Brain microvascular endothelial cell (primary cell): ENCODE data around the gene P2RY13.

Source experiments
- DNase-seq: peaks from one replicate; pipeline ENCODE4 v3.0.0-alpha.2; 2020
- H3K27ac ChIP-seq: fragments of 250-450 bp; sonication (Bioruptor Pico); 2 replicates; pipeline ENCODE4 v1.5.1; 2020; ENCODE audit warnings: mild to moderate bottlenecking, moderate library complexity
- H3K27me3 ChIP-seq: fragments of 250-450 bp; sonication (Bioruptor Pico); replicated peaks from 2 replicates; pipeline ENCODE4 v1.5.1; 2020; ENCODE audit warnings: mild to moderate bottlenecking
- H3K36me3 ChIP-seq: fragments of 250-450 bp; sonication (Bioruptor Pico); replicated peaks from 2 replicates; pipeline ENCODE4 v1.5.1; 2020; ENCODE audit warnings: mild to moderate bottlenecking
- H3K4me3 ChIP-seq: 2 replicates; pipeline ENCODE4 v1.5.1; 2011; ENCODE audit warnings: low read depth, mild to moderate bottlenecking, control low read depth, low read length, moderate library complexity
- in situ Hi-C: cut with HindIII; loops from 2 replicates; pipeline ENCODE4 v1.10.0; 2017; ENCODE audit warnings: low sequenced_read_pairs, low pct_ligation_motif_present
- TF ChIP-seq, protein P1 (sequence below): IDR thresholded peaks from 2 replicates; pipeline ENCODE4 v1.5.1; 2011; ENCODE audit warnings: low read depth, mild to moderate bottlenecking, moderate library complexity, low read length, control low read depth, inconsistent platforms; ENCODE audit errors: missing control alignments

Gene P2RY13

DNA sequence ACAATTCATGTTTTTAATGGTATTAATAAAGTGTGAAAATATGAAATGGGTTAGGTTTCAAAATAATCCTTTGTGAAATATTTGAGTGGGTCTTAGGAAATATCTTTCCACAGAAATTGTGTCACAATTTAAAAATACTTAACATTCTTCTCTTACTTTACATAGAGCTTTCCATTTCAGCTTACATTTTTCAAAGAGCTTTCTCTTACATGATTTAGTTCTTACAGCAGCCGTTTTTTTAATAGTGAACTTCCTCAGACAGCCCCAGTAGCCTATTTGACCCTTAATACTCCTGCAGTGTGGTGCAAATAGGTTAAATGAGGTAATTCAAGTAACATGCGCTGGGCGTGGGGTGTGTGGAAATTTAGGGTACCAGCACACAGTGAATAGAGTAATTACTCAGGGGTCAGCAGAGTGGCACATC is 33.4 kb upstream of the P2RY13 start:
- H3K4me3 ChIP-seq: no peak overlapping the region
- H3K36me3 ChIP-seq: no peaks in the 10 kb centered on the region
- DNase-seq: no peak
- H3K27ac ChIP-seq: no peak overlapping the region
- in situ Hi-C loops: no loop called here
- no peaks in the 10 kb centered on the region for H3K27me3 ChIP-seq
- TF ChIP-seq, protein P1, sequence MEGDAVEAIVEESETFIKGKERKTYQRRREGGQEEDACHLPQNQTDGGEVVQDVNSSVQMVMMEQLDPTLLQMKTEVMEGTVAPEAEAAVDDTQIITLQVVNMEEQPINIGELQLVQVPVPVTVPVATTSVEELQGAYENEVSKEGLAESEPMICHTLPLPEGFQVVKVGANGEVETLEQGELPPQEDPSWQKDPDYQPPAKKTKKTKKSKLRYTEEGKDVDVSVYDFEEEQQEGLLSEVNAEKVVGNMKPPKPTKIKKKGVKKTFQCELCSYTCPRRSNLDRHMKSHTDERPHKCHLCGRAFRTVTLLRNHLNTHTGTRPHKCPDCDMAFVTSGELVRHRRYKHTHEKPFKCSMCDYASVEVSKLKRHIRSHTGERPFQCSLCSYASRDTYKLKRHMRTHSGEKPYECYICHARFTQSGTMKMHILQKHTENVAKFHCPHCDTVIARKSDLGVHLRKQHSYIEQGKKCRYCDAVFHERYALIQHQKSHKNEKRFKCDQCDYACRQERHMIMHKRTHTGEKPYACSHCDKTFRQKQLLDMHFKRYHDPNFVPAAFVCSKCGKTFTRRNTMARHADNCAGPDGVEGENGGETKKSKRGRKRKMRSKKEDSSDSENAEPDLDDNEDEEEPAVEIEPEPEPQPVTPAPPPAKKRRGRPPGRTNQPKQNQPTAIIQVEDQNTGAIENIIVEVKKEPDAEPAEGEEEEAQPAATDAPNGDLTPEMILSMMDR: no peak

DNA sequence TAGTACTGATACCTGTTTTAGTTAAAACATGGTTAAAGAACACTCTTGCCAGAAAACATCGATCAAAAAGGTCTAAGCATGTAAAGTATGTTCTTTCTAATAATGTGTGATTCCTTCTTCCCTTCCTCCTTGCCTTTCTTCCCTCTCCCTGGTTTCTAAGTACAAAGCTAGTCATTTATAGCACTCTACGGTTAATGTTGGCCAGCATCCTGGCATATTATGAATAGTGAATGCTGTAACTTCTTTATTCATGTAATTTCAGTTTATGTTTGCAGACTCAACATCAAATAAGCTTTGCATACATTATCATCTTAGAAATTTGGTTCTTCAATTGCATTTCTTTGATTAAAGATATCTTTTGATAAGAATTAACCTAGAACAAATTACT is 28.1 kb upstream of the P2RY13 start:
- in situ Hi-C loops: no loop called here
- Histone ChIP-seq H3K4me3 (no peak overlapping the region), H3K27ac (no peak overlapping the region), H3K27me3 (no peaks in the 10 kb centered on the region), H3K36me3 (no peaks in the 10 kb centered on the region)
- no peak for DNase-seq
- TF ChIP-seq, protein P1: no peak

DNA sequence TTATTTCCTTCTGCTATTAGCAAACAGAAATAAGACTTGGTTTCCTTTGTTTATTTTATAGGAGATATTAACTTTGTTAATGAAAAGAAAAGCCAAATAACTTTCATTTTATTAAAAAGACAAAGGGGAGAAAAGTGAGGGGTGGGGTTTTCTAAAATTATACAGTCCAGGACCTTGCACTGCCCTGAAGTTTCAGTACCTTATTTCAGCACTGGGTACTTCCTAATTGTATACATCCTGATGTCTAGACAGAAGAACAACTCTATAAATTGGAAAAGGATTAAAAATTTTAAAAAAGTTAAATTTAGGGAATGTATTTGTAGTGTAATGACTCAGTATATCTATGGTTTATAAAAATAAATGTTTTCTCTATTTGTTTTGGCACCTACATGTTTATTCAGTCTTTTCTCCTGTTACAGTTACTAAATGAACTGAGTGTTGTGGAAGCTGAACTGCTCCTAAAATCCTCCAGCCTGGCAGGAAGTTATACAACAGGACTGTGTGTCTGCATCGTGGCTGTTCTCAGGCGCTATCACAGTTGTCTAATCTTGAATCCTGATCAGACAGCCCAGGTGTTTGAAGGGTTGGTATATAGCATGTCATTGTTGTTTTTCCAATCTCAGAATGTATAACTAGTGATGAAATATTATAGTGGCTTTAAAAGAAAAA is 27.6 kb upstream of the P2RY13 start:
- H3K27ac ChIP-seq: no peak overlapping the region
- TF ChIP-seq, protein P1: no peak
- in situ Hi-C loops: no loop called here
- no peak overlapping the region for H3K4me3 ChIP-seq
- H3K27me3 ChIP-seq: no peaks in the 10 kb centered on the region
- no peaks in the 10 kb centered on the region for H3K36me3 ChIP-seq
- peak; percentile 20 for DNase-seq

DNA sequence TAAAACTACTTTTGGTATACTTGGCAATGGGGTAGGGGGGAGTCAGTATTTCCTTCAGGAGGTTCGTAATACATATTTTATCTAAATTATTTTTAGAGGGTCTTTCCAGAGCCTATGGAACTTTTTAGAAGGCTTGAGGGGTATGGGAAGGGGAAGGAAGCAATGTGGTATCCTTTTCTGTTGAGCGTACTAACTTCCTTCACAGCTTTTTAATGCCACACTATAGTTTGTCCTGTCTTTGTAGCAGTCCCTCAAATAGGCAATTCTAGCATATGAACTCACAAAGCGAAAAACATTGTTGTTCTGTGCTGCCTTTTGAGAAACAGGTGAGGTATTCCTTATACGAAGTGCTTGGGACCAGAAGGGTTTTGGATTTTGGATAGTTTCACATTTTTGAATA is 22.3 kb upstream of the P2RY13 start:
- Histone ChIP-seq H3K27ac (no peak overlapping the region), H3K27me3 (no peaks in the 10 kb centered on the region), H3K36me3 (no peaks in the 10 kb centered on the region), H3K4me3 (no peak overlapping the region)
- TF ChIP-seq, protein P1: no peak
- DNase-seq: no peak
- in situ Hi-C loops: no loop called here

DNA sequence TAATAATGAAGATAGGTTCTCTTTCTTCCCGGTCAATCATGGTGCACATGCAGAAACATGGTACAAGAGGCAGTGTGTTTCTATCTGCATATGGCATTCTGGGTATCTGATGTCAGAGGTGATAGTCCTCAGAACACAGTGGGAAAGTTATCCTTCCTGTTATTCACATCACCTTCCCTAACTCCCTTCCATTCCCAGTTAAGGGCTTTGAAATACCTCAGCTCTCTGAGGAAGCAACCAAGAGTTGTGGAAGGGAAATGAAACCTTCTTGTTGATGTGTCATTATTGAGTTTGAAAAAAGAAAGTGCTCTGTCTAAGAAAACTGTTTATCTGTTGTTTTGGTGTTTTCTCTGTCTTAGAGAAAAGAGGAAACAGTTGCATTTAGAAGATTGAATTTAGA is 21.9 kb upstream of the P2RY13 start:
- Histone ChIP-seq H3K27ac (no peak overlapping the region), H3K4me3 (no peak overlapping the region), H3K36me3 (no peaks in the 10 kb centered on the region), H3K27me3 (no peaks in the 10 kb centered on the region)
- TF ChIP-seq, protein P1: no peak
- in situ Hi-C loops: no loop called here
- no peak for DNase-seq

DNA sequence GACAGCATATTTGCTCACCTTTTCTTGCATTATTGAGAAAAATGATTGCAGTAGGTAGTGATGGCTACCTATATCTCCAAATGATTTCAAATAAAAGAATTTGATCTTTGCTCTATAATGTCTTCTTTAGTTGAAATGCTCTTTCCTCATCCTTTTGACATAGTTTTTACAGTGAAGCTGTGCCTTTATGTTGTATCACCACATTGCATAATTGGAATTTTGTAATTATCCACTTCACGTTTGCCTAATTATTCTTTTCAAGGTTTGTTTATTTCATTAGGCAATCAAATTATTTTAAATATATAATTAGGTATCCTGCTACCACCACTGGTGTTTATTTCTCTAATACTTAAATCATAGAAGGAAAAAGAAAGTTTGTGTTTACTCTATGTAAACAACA is 21.3 kb upstream of the P2RY13 start:
- H3K27ac ChIP-seq: no peak overlapping the region
- no peaks in the 10 kb centered on the region for H3K36me3 ChIP-seq
- in situ Hi-C loops: no loop called here
- H3K4me3 ChIP-seq: no peak overlapping the region
- H3K27me3 ChIP-seq: no peaks in the 10 kb centered on the region
- TF ChIP-seq, protein P1: no peak
- no peak for DNase-seq
